ENCODE measurements around the gene GMPR2.
"Not testable (repeated sequence)": the region's sequence is repeated elsewhere in the genome, so short reads cannot be mapped to it uniquely, and the experiment has no call there.

The GMPR2 gene

DNA sequence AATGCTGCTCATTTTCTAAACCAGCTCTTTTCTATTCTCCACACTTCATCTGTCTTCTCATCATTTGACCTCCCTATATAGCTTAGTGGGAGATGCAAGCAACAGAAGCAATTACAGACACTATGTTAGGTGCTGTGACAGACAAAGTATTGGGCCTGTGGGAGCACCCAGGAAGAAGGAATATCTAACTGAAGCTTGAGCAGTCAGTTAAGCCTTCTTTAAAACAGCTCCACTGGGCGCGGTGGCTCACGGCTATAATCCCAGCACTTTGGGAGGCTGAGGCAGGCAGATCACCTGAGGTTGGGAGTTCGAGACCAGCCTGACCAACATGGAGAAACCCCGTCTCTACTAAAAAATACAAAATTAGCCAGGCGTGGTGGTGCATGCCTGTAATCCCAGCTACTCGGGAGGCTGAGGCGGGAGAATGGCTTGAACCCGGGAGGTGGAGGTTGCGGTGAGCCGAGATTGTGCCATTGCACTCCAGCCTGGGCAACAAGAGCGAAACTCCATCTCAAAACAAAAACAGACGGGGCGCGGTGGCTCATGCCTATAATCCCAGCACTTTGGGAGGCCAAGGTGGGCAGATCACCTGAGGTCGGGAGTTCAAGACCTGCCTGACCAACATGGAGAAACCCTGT is 29.4 kb upstream of the GMPR2 start:
- not testable (repeated sequence) for DNase-seq

DNA sequence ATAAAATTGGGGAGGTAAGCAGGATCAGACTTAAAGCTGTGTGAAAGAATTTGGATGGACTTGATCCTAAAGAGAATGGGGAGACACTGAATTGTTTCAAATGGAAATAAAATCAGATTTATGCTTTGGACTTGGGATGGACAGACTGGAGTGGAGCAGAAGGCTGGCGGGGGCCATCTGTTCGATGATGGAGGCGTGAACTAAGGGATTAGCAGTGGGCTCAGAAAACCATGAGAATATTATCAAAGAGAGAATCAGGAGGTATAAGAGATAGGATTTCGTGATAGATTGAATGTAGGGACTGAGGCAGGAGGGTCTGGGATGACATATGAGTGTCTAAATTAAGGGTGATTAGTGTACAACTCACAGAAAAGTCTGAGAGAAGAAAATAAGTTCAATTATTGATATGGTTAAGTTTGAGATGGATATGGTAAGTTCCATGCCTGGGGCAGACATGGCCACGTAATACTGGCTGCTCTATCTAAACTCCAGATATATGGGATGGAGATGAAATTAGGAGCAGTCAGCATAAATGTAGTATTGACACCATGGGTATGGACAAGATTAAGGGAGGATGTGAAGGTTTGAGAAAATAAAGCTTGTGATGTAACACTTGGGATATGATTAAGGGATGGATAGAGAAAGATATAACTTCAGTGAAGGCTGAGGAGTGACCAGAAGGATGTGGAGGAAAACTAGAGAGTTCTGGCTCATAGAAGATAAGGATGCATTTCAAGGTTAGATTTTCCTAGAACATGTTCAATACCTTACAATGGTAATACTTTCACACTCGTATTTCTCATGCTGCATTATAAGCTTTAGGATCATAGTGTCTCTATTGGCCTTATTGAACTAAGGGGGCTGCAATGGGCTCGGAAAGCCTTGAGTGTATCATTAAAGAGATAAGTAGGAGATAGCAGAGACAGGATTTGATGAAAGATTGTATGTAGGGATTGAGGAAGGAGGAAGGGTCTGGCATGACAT is 28.3 kb upstream of the GMPR2 start:
- no peak for DNase-seq

DNA sequence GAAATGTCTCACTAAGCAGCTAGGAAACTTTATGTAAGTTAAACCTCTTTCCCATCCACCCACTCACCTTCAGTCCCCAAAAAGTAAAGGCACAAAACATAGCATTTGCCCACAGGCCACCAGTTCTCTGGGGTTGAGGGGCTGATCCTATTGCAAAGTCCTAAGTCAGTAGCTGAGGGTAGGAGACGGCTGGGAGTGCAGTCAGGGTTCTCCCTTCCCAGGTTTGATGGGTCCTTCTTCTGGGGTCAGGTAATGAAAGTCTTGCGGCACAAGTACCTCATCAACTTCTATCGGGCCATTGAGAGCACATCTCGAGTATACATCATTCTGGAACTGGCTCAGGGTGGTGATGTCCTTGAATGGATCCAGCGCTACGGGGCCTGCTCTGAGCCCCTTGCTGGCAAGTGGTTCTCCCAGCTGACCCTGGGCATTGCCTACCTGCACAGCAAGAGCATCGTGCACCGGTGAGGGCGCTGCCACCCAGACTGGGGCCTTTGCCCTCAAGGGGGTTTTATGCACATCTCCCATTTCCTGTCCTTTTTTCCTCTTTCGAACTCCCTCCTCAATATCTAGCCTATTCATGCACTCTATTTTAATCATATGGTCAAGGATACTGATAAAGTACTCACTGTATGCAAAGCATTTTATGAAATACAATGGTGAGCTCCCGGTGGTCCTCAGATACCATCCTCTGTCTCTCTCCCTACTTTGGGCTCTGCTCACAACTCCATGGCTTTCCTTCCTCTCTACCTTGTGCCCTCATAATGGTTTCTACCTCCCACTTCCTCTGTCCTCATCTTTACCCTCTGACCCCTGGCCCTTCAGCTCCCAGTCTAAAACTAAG is 26.2 kb upstream of the GMPR2 start:
- no peak for DNase-seq

DNA sequence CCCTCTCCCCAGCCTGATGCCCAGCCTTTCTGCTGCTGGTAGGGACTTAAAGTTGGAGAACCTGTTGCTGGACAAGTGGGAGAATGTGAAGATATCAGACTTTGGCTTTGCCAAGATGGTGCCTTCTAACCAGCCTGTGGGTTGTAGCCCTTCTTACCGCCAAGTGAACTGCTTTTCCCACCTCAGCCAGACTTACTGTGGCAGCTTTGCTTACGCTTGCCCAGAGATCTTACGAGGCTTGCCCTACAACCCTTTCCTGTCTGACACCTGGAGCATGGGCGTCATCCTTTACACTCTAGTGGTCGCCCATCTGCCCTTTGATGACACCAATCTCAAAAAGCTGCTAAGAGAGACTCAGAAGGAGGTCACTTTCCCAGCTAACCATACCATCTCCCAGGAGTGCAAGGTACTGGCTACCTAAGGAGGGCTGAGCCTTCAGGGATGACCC is 25.6 kb upstream of the GMPR2 start:
- no peak for DNase-seq

DNA sequence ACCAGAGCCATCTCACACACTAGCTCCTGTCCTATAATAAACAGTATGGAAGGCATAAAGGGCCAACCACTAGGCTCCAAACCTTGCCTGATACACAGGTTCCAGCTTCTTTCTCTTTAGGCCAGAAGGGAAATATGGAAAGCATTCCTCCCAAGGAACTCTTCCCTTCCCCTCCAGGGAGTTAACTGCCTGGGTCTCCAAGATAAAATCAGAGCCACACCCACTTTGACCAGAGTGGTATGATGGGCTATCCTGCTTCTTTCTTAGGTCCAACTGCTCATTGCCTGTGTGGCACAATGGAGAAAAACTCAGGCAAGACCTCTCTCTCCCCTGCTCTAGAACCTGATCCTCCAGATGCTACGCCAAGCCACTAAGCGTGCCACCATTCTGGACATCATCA is 25.1 kb upstream of the GMPR2 start:
- no peak for DNase-seq

DNA sequence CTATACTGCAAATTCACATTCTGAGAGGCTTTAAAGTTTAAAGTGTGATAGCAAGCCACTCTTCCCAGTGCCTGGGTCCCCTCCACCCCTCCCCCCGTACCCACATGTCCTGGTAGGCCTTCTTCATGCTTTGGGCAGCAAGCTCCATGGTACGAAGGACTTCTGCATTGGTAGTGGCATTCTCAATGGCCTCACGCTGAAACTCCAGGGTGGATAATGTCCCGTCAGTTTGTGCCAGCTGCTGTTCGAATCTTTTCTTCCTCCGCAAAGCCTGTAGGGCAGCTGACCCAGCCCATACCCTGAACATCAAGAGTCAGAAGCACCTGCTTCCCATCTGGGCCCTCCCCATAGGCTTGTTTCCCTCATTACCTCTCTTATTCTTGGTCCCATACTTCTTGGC is 21.4 kb upstream of the GMPR2 start:
- no peak for DNase-seq

DNA sequence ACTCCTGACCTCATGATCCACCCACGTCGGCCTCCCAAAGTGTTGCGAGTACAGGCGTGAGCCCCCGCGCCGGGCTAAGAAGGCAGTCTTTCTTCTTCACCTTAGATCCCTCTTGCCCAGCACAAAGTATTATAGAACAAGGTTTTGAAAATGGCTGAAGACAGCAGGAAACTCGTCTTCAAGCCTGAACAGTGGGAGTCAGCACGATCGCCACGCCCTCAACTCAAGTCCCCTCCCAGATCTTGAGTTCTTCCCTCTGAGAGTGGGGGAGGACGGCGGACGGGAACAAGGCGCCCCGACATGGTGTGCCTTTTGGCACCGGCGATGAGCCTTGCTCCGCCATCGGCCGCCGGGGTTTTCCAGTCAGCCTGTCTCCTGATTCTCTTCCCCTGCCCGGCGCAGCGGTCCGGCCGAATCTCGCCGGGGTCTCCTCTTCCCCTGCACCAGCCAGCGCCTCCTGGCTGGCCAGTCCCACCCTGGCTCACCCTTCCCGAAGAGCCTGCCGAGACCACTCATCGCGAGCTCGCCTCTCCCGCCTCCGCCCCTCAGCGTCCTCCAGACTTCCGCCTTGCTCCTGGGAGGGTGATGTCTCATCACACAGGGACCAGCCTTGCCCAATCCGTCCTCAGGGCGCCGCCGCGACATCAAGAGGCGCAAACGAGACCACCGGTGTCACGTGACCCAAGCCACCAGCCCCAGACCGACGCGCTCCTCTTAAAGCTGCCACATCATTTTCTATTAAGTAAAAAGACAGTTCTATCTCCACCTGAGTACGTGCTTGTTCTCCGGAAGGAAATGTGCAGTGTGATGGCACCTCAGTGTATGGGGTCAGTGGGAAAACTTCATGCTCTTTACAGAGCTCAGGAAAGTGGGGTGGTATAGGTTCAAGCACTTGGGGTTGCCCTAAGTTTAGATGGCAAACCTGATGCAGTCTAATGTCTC is 19.5 kb upstream of the GMPR2 start, which contains the start of gene CHMP4A:
Gene CHMP4A, minus strand, starts transcription at position 565 of the 942 bp plus-strand sequence. Its CDS starts 49 bp downstream, at position 516.
- peak; percentile 97 for DNase-seq

DNA sequence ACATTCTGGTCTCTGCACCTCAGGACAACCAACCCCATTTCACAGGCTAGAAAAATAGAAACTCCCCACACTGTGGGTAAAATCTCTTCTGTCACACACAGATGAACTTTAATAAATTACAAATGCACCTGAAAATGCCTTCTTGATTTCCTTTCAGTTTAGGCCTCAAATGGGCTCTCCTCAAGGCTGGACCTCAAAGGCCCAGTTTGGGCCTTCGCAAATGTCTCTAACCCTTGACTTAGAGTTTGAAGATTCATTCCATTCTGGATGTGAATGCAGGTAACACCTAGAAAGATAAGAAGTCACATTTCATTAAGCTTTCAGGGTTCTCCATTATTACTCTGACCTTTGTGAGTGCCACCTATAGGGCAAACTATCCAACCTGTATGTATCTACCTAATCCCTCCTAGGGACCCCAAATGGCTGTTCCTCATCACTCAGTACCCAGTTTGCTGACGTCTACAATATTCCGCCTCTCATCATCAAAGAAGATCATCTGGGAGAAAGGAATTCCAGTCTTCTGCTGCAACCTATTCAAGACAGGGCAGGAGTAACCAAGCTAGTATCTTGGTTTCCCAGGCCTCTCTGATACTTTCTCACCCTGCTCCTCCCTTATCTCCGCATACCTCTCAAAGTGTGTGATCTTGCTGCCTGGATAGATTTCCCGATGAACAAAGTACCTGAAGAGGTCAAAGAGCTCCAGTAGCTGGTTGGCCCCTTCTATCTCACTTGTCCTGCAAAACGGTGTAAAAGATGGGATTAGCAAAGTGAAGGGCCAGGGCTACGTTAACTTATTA is 18.7 kb upstream of the GMPR2 start:
- no peak for DNase-seq

DNA sequence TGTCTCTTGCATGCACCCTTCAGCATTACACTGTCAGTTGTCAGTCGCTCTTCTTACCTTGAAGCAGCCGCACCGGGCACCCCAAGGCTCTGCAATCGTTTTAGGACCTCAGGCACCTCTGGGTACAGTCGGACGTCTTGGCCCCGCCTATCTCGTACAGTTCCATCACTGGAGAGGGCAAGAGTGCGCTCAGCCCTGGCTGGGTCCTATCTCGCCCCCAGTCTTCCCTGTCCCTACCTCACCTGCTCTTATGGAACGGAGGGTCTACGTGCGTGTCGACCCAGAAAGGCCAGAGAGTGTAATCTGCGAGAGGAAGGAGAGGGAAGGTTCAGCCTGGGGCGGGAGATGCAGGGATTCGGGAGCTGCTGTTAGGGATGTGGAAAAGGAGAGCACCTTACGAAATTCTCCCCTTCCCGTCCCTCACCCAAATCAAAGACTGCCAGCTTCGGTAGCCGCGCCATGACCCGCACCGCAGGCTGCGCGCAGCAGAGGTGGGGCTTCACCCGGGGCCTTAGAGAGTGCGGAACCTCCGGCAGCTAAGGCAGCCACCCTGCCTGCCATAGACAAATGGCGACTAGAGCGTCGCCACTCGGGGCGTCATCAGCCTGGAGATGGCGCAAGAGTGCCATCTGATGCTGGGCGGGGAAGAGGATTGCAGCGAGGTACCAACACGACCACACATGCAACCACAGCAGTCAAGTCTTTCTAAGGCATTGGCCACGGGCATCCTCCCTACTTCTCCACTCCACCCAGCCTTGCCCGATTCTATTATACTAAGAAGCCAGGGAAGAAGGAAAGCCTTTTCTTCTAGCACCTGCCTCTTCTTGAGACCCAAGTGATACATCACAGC is 17.0 kb upstream of the GMPR2 start, which contains the start of gene MDP1:
Gene MDP1, minus strand, starts transcription at position 572 of the 850 bp plus-strand sequence. Its CDS starts 111 bp downstream, at position 461.
- DNase-seq, result peak; percentile 92

DNA sequence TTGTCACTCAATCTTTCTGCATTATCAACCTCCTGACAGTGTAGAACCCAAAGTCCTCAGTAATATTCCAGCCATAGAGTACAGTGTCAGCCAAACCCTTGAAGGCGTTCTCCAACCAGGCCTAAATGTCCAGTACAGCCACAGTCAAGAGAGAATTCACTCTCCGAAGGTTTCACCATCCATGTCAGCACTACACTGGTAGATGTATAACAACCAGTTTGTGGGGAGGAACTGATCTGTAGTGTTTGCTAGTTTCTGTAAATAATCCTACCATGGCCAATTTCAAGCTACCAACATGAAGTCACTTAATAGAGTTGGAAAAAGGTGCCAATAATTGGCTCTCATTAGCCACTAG is 16.4 kb upstream of the GMPR2 start:
- no peak for DNase-seq

DNA sequence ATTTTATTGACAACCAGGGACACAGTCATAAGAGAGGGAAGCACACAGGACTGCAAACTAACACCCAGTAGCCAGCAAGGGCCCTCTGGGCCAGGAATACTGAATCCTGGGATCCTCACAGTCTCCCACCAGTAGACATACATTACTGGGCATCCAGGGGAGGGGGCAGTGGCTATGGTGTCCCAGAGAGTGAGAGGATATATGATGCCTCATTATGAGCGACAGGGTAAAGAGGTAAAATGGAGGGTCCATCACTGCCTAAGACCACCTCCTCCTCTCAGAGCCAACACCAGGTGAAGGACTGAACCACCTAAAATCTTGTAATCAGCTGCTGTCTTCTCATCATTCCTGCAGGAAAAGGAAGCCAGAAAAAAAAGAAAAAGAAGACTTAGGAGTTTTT is 15.9 kb upstream of the GMPR2 start:
- DNase-seq, result not testable (repeated sequence)

DNA sequence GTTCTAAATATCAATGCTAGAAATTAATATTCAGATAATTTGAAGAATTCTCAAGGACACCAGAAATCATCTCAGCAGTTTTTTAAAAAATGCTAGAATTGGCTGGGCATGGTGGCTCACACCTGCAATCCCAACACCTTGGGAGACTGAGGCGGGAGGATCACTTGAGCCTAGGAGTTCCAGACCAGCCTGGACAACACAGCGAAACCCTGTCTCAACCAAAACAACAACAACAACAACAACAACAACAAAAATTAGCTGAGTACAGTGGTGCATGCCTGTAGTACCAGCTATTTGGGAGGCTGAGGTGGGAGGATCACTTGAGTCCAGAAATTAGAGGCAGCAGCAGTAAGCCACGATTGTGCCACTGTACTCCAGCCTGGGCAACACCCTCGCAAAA is 13.6 kb upstream of the GMPR2 start:
- no peak for DNase-seq

DNA sequence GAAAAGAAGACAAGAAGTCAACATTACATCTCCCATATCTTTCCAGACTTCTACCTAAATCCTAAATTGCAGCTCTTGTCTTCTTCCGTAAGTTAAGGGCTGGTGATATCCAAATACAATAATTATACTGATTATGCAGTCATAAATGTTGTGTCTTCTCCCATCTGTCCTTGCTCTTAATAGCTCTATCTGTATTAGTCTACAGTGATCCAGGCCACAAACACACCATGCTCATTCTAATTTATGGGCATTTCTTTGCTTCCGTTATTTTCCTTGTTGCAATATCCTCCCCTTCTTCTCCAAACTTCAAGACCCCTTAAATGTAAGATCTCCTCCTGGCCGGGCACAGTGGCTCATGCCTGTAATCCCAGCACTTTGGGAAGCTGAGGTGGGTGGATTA is 13.2 kb upstream of the GMPR2 start:
- DNase-seq, result no peak

DNA sequence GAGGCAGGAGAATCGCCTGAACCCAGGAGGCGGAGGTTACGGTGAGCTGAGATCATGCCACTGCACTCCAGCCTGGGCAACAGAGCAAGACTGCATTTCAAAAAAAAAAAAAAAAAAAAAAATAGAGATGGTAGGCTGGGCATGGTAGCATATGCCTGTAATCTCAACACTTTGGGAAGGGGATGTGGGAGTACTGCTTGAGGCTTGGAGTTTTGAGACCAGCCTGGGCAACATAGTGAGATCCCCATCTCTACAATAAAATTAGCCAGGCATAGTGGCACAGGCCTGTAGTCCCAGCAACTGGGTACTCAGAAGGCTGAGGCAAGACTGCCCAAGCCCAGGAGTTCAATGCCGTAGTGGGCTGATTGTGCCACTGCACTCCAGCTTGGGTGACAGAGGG is 9.7 kb upstream of the GMPR2 start:
- not testable (repeated sequence) for DNase-seq

DNA sequence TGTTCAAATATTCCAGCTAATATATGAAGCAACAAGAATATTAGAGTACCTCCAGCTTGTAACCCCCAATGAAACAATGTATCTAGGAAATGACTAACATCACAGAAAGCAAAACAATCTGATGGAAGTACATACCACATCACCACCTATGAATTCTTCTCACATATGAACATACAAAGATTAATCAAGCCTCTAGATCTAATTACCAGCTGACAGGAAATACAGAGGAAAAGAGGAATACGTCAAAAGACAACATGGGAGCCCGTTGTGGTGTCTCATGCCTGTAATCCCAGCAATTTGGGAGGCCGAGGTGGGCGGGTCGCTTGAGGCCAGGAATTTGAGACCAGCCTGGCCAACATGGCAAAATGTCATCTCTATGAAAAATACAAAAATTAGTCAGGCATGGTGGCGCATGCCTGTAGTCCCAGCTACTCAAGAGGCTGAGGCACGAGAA is 8.1 kb upstream of the GMPR2 start:
- DNase-seq, result no peak

DNA sequence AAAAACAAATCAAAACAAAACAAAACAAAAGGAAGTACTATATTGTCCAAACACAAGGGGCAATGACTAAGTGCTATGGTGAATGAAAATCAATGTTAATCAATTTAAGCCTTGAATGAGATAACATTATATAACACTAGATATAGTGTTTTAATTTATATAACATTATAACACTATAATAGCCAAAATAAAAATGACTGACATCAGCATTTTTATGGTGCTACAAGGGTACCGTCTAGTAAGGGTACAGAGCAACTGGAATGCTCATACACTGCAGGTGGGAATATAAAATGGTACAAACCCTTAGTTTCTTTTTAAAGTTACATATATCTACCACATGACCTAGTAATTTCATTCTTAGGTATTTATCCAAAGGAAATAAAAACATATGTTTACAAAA is 6.3 kb upstream of the GMPR2 start:
- no peak for DNase-seq

DNA sequence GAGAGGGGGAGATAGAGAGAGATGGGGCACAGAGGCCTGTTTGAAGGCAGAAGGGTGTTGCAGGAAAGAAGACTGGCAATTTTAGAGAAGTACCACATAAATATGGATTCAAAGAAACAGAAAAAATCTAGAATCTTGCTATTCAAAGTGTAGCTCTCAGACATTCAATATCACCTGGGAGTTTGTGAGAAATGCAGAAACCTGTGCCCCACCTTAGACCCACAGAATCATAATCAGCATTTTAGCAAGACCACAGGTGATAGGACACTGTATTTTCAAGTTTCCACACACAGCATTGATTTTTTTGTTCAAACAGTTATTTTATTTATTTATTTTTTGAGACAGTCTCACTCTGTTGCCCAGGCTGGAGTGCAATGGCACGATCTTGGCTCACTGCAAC is 3.8 kb upstream of the GMPR2 start:
- no peak for DNase-seq

DNA sequence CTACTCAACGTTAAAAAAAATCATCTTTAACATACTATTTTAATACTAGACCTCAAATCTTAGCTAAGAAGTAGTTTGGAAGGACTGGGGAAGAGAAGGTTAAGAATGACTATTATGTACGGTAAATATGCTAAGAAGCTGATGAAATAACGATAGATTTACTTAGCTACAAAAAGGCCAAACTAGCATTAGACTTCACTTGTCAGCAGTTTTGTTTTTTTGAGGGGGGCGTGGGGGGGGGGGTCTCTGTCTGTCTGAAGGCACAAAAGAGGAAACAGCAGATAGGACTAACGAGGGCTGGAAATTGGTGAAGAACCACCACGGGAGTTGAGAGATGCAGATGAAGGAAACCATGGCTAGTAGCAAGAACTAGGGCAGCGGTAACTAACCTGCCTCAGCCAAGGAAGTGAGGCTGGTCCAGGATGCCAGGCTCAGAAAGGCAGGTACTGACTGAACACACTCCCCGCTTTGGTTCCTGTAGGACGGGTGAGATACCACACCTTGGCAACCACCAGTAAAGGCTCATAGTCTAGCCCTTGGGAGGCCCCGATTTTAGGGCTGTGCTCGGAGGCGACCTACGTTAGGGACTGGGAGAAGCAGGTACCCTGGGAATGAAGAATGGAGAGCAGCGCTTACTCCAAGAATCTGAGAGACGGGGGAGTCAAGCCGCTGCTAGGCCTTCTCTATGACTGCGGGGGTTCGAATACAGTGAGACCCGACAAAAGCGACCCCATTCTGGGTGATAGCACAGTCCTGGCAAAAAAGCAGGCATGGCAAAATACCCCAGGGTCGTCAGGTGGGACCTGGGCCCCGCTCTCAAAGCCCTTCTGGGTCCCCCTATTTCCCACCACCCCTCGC is 1.2 kb upstream of the GMPR2 start:
- DNase-seq, result peak; percentile 38

DNA sequence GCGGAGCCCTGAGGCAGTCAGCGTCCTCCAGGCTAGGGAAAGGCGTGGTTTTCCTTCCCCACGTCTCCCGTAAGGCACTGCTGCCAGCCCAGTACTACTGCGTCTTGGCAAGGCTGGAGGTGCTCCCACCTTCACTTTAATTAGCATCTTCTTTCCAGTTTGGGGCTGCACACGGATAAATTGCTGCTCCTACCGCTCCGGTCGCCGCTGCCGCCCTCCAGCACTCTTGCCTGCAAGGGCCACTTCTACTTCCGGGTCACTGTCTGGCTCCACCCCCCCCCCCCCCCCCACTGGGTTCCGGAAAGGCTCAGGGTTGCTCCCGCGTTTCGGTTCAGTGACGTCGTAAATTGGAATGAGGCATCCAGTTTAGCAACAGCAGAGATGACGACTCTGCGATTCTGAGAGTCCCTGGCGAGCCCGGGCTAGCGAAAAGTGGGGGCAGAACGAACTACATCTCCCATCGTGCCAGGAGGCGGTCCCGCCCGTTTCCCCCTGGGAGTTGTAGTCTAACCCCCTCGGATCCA is 546 bp upstream of the GMPR2 start, which contains the start of gene NEDD8:
Gene NEDD8, minus strand, starts transcription at position 247 of the 524 bp plus-strand sequence. Its CDS starts 100 bp downstream, at position 147.
- peak; percentile 89 for DNase-seq
